Measurements from ENCODE around the gene GSN.
A peak's percentile ranks its signal among the peaks of the same experiment; 100 is the strongest.

Gene GSN

GRCh38 chr9:121267689-121268597, at the start of gene GSN:
Gene GSN (plus strand): TSS chr9:121268162. CDS start chr9:121301972, 33,810 bp downstream.
- DNase-seq: peak in 52 of 56 donors; percentile 49 to 92 (median 80)

GRCh38 chr9:121218357-121219027, 49.5 kb upstream of the GSN start:
- no peak for DNase-seq

GRCh38 chr9:121219530-121219929, 48.4 kb upstream of the GSN start:
- no peak for DNase-seq

- no peak for DNase-seq
These were observed 46.8 kb upstream of the GSN start for GRCh38 chr9:121220996-121221663.

GRCh38 chr9:121221664-121222055, 46.3 kb upstream of the GSN start:
- no peak for DNase-seq

GRCh38 chr9:121222524-121223171, 45.3 kb upstream of the GSN start:
- peak in 1 of 56 donors; percentile 14 for DNase-seq

GRCh38 chr9:121225240-121225639, 42.7 kb upstream of the GSN start:
- no peak for DNase-seq

GRCh38 chr9:121226175-121226574, 41.8 kb upstream of the GSN start:
- no peak for DNase-seq

- DNase-seq: no peak
These were observed 40.1 kb upstream of the GSN start for GRCh38 chr9:121227862-121228261.

- no peak for DNase-seq
These were observed 37.7 kb upstream of the GSN start for GRCh38 chr9:121230256-121230655.

GRCh38 chr9:121232251-121232650, 35.7 kb upstream of the GSN start:
- no peak for DNase-seq

- DNase-seq: no peak
These were observed 33.8 kb upstream of the GSN start for GRCh38 chr9:121233906-121234831.

GRCh38 chr9:121234832-121235161, 33.2 kb upstream of the GSN start:
- DNase-seq: no peak

GRCh38 chr9:121235512-121235911, 32.5 kb upstream of the GSN start:
- DNase-seq: no peak

- DNase-seq: no peak
These were observed 30.0 kb upstream of the GSN start for GRCh38 chr9:121237916-121238315.

- DNase-seq: no peak
These were observed 28.9 kb upstream of the GSN start for GRCh38 chr9:121239071-121239470.

GRCh38 chr9:121239851-121240250, 28.1 kb upstream of the GSN start:
- no peak for DNase-seq

- no peak for DNase-seq
These were observed 27.4 kb upstream of the GSN start for GRCh38 chr9:121240472-121241135.

- no peak for DNase-seq
These were observed 25.6 kb upstream of the GSN start for GRCh38 chr9:121242219-121242958.

Data from nucleus accumbens (tissue), 56 donors.